GM23338 (cell line): ENCODE data around the gene PRPF31.

ENCODE experiments used
- CTCF ChIP-seq, 2 experiments: fragments of 200-600 bp in 1 of 2; sonication (generic) in 1 of 2; conservative IDR thresholded peaks; 2 replicates each; pipeline versions ENCODE4 v1.5.1 to v1.6.1; 2016 to 2017; ENCODE audit warnings: antibody characterized with exemption in 2 of 2, low read depth in 2 of 2, mild to moderate bottlenecking in 2 of 2, moderate library complexity in 1 of 2
- REST ChIP-seq: IDR thresholded peaks from one replicate; pipeline ENCODE4 v1.6.1; 2018; ENCODE audit warnings: antibody characterized with exemption; ENCODE audit not compliant: unreplicated experiment

GRCh38 chr19:54114340-54115108 lies 1.0 kb upstream of the PRPF31 start:
- TF ChIP-seq CTCF (conservative IDR thresholded peaks at IDR 0.05; ENCODE audit: low read depth in 2 of 2) (no peak), REST (no peak)
